Measurements from ENCODE around the gene GALNT13. TPM values are rescaled to one million over a fixed set of nuclear protein-coding genes. Genes with fewer than 3 reads are reported as not detected.

The GALNT13 gene
- total and polyA plus RNA-seq, 2 donors (not counting 1 experiment from before 2014, with no cell fraction given), result 0.17 TPM; not detected in 1

DNA sequence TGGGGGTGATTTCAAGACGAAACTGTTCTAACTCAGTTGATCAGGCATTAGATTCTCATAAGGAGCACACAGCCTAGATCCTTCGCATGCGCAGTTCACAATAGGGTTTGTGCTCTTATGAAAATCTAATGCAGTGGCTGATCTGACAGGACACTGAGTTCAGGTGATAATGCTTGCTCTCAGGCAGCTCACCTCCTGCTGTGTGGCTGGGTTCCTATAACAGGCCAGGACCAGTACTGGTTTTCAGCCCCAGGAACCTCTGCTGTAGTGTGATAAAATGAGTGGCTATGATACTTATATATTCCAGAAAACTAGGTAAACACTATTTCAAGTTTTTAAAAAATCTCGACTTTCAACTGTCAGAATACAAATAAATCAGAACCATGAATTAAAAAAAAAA lies 271.4 kb downstream of the GALNT13 start:
- Histone ChIP-seq H3K4me3 (replicated peaks in 1 of 4; ENCODE audit: control extremely low read depth in 1 of 4, insufficient read depth in 1 of 4, low read depth in 3 of 4, low read length in 4 of 4) (no peak overlapping the region), H3K9ac (ENCODE audit: insufficient read depth, low read length) (no peak overlapping the region), H3K9me3 (ENCODE audit: control insufficient read depth, insufficient read depth, low read depth, low read length) (no peaks in the 10 kb centered on the region), H3K79me2 (ENCODE audit: control insufficient read depth, insufficient read depth, low read length) (no peaks in the 10 kb centered on the region), H3K27me3 (ENCODE audit: control insufficient read depth, insufficient read depth, low read length) (no peaks in the 10 kb centered on the region), H3K4me1 (ENCODE audit: control insufficient read depth, extremely low read depth, insufficient read depth, low read length) (no peaks in the 10 kb centered on the region), H3K27ac (ENCODE audit: insufficient read depth, low read length) (no peak overlapping the region), H3K4me2 (ENCODE audit: extremely low read depth, insufficient read depth, low read length) (no peak overlapping the region), H2AFZ (ENCODE audit: low read length) (no peak overlapping the region), H4K20me1 (ENCODE audit: control insufficient read depth, extremely low read depth, insufficient read depth, low read length) (no peaks in the 10 kb centered on the region), H3K36me3 (ENCODE audit: control insufficient read depth, insufficient read depth, low read length) (no peaks in the 10 kb centered on the region)
- DNase-seq (ENCODE audit: low read depth in 2 of 2), result no peak
- TF ChIP-seq CTCF (conservative IDR thresholded peaks at IDR 0.05 in 1 of 2, IDR thresholded peaks at IDR 0.05 in 1 of 2; ENCODE audit: low read depth in 1 of 2, low read length in 2 of 2), result no peak
- TF ChIP-seq EZH2 (IDR thresholded peaks at IDR 0.05; ENCODE audit: low read length, missing control alignments), result no peak

DNA sequence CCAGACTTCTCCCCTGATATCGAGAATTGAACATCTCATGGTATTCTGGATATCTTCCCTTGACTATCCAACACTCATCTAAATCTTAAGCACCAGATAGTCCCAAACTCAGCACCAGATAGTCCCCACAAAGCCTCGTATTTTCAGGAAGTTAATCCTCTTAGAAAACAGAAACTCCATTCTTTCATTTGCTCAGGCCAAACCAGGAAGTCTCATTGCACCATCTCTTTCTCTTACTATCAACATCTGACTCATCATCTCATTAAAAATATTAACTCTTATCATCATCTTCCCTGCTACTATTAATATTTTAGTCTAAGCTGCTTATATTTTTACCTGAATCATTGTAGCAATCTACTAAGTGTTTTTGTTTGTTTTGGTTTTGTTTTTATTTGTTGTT lies 286.4 kb downstream of the GALNT13 start:
- H3K36me3 ChIP-seq (ENCODE audit: control insufficient read depth, insufficient read depth, low read length), result no peaks in the 10 kb centered on the region
- no peaks in the 10 kb centered on the region for H4K20me1 ChIP-seq (ENCODE audit: control insufficient read depth, extremely low read depth, insufficient read depth, low read length)
- no peak for DNase-seq (ENCODE audit: low read depth in 2 of 2)
- H2AFZ ChIP-seq (ENCODE audit: low read length), result no peak overlapping the region
- H3K4me2 ChIP-seq (ENCODE audit: extremely low read depth, insufficient read depth, low read length), result no peak overlapping the region
- H3K79me2 ChIP-seq (ENCODE audit: control insufficient read depth, insufficient read depth, low read length), result no peaks in the 10 kb centered on the region
- H3K9ac ChIP-seq (ENCODE audit: insufficient read depth, low read length), result no peak overlapping the region
- no peaks in the 10 kb centered on the region for H3K27me3 ChIP-seq (ENCODE audit: control insufficient read depth, insufficient read depth, low read length)
- H3K4me1 ChIP-seq (ENCODE audit: control insufficient read depth, extremely low read depth, insufficient read depth, low read length), result no peaks in the 10 kb centered on the region
- H3K27ac ChIP-seq (ENCODE audit: insufficient read depth, low read length), result no peak overlapping the region
- H3K9me3 ChIP-seq (ENCODE audit: control insufficient read depth, insufficient read depth, low read depth, low read length), result no peaks in the 10 kb centered on the region
- TF ChIP-seq CTCF (conservative IDR thresholded peaks at IDR 0.05 in 1 of 2, IDR thresholded peaks at IDR 0.05 in 1 of 2; ENCODE audit: low read depth in 1 of 2, low read length in 2 of 2) (no peak), EZH2 (IDR thresholded peaks at IDR 0.05; ENCODE audit: low read length, missing control alignments) (no peak)
- H3K4me3 ChIP-seq (replicated peaks in 1 of 4; ENCODE audit: control extremely low read depth in 1 of 4, insufficient read depth in 1 of 4, low read depth in 3 of 4, low read length in 4 of 4), result no peak overlapping the region

DNA sequence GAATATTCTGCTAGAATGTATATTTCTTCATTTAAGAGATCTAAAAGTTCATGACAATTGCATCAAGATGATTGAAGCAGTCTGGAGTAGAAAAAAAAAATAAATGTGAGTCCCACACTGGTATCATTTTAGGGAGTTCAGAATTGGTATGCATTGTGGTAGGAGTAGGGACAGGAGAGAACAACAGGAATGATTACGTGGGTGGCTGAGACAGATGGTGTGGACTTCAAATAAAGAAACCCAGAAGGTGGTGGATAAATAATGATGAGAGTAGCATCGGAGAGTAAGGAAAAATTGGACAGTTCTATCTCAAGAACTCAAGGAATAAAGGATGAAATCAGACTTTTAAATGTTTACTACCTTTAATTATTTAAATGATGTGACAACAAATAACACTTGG lies 289.6 kb downstream of the GALNT13 start:
- DNase-seq (ENCODE audit: low read depth in 2 of 2), result no peak
- H3K9ac ChIP-seq (ENCODE audit: insufficient read depth, low read length), result no peak overlapping the region
- no peak overlapping the region for H2AFZ ChIP-seq (ENCODE audit: low read length)
- no peak overlapping the region for H3K27ac ChIP-seq (ENCODE audit: insufficient read depth, low read length)
- H3K79me2 ChIP-seq (ENCODE audit: control insufficient read depth, insufficient read depth, low read length), result no peaks in the 10 kb centered on the region
- TF ChIP-seq CTCF (conservative IDR thresholded peaks at IDR 0.05 in 1 of 2, IDR thresholded peaks at IDR 0.05 in 1 of 2; ENCODE audit: low read depth in 1 of 2, low read length in 2 of 2), result no peak
- TF ChIP-seq EZH2 (IDR thresholded peaks at IDR 0.05; ENCODE audit: low read length, missing control alignments), result no peak
- no peaks in the 10 kb centered on the region for H3K4me1 ChIP-seq (ENCODE audit: control insufficient read depth, extremely low read depth, insufficient read depth, low read length)
- no peaks in the 10 kb centered on the region for H3K9me3 ChIP-seq (ENCODE audit: control insufficient read depth, insufficient read depth, low read depth, low read length)
- no peak overlapping the region for H3K4me2 ChIP-seq (ENCODE audit: extremely low read depth, insufficient read depth, low read length)
- H3K27me3 ChIP-seq (ENCODE audit: control insufficient read depth, insufficient read depth, low read length), result no peaks in the 10 kb centered on the region
- H3K36me3 ChIP-seq (ENCODE audit: control insufficient read depth, insufficient read depth, low read length), result no peaks in the 10 kb centered on the region
- H4K20me1 ChIP-seq (ENCODE audit: control insufficient read depth, extremely low read depth, insufficient read depth, low read length), result no peaks in the 10 kb centered on the region
- H3K4me3 ChIP-seq (replicated peaks in 1 of 4; ENCODE audit: control extremely low read depth in 1 of 4, insufficient read depth in 1 of 4, low read depth in 3 of 4, low read length in 4 of 4), result no peak overlapping the region

Measured in fibroblast of lung (primary cell).